Activated T-cell treated with anti-CD3 and anti-CD28 coated beads, Interleukin-2, amount 50 U/mL, for 1 hour (primary cell): ENCODE measurements around the gene CISH.
A peak's percentile ranks its signal among the peaks of the same experiment; 100 is the strongest.

Experiments
- DNase-seq: peaks from one replicate; pipeline ENCODE4 v3.0.0-alpha.2; 2020

CISH gene

GRCh38 chr3:50592568-50592967, 19.0 kb downstream of the CISH start:
- DNase-seq: no peak

- DNase-seq: no peak
Observed at GRCh38 chr3:50591196-50591741, 20.3 kb downstream of the CISH start.

GRCh38 chr3:50588759-50589433, 22.7 kb downstream of the CISH start:
- DNase-seq: no peak

- DNase-seq: peak; percentile 63
Observed at GRCh38 chr3:50587806-50588758, 23.5 kb downstream of the CISH start.

GRCh38 chr3:50587373-50587772, 24.2 kb downstream of the CISH start:
- DNase-seq: no peak

- DNase-seq: no peak
Observed at GRCh38 chr3:50586763-50587070, 24.9 kb downstream of the CISH start.

GRCh38 chr3:50585919-50586762, 25.4 kb downstream of the CISH start:
- no peak for DNase-seq

- DNase-seq: no peak
Observed at GRCh38 chr3:50584391-50584790, 27.2 kb downstream of the CISH start.

- no peak for DNase-seq
Observed at GRCh38 chr3:50583897-50584296, 27.7 kb downstream of the CISH start.

GRCh38 chr3:50582083-50582482, 29.5 kb downstream of the CISH start:
- DNase-seq: no peak

GRCh38 chr3:50581459-50581842, 30.1 kb downstream of the CISH start:
- no peak for DNase-seq

GRCh38 chr3:50580683-50581458, 30.7 kb downstream of the CISH start:
- DNase-seq: no peak

GRCh38 chr3:50577348-50577747, 34.2 kb downstream of the CISH start:
- no peak for DNase-seq

- no peak for DNase-seq
Observed at GRCh38 chr3:50575372-50575771, 36.2 kb downstream of the CISH start.

- DNase-seq: no peak
Observed at GRCh38 chr3:50574444-50574831, 37.1 kb downstream of the CISH start.

GRCh38 chr3:50573566-50574443, 37.8 kb downstream of the CISH start:
- DNase-seq: peak; percentile 62

GRCh38 chr3:50572801-50573371, 38.7 kb downstream of the CISH start:
- peak; percentile 50 for DNase-seq

- peak; percentile 86 for DNase-seq
Observed at GRCh38 chr3:50572158-50572557, 39.4 kb downstream of the CISH start.

- no peak for DNase-seq
Observed at GRCh38 chr3:50571486-50571885, 40.1 kb downstream of the CISH start.

GRCh38 chr3:50570508-50571279, 40.9 kb downstream of the CISH start:
- DNase-seq: no peak
